HG03469 (cell line): ENCODE results near the gene MYLK3.
"Not testable (repeated sequence)": the region's sequence is repeated elsewhere in the genome, so short reads cannot be mapped to it uniquely, and the experiment has no call there.

ENCODE experiments used
- ATAC-seq: cut with Tn5 transposase; IDR thresholded peaks from one replicate; pipeline ENCODE4 v1.9.1; 2021; ENCODE audit warnings: mild to moderate bottlenecking, moderate library complexity, moderate number of reproducible peaks; ENCODE audit not compliant: unreplicated experiment

MYLK3 gene

DNA sequence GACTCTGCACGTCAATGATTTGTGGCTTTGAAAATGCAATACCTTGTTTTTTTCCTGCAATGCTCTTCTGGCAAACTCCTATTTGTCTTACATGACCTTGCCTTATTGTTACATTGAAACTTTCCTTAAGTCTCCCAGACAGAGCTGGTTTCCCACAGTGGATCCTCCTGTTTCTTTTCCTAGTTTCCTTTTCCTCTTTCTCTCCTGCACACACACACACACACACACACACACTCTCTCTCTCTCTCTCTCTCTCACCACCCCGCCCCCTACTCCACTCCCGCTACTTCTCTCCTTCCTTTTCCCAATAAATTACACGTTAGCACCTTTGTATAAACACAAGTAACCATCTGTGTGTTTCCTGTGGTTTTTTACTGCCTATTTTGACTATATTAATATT is 56.4 kb downstream of the MYLK3 start:
- ATAC-seq, result no peak

DNA sequence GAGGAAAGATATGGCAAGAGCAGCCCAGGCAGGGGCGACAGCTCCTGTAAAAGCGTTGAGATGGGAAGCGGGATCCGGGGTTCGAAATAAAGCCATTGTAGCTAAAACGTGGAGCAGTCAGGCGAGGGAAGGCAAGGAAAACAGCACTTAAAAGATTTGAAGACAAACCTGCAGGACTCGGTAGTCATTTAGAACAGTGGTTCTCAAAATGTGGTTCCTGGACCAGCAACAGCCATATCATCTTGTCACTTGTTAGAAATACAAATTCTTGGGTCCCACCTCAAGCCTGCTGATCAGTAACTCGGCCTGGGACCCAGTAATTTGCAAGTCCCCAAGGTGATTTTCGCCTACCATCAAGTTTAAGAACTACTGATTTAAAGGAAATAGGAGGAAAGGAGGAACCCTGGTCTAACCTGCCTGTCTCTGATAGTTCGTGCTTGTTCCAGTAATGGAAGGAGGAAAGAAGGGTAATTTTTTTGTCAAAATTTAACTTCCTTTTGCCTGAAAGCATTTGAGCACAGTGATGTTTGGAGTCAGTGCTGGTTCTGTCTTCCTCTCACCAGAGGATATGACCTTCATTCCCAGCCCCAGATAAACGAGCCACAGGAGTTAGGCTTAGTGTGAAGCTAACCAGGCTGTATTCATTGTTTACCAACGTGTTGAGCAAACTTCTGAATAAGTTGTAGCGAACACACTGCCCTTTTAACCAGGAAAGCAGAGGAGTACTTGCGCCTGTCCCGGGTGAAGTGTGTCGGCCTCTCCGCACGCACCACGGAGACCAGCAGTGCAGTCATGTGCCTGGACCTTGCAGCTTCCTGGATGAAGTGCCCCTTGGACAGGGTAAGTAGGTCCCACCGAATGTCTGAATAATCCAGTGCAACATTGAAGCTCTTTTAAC is 57.6 kb downstream of the MYLK3 start:
- no peak for ATAC-seq

DNA sequence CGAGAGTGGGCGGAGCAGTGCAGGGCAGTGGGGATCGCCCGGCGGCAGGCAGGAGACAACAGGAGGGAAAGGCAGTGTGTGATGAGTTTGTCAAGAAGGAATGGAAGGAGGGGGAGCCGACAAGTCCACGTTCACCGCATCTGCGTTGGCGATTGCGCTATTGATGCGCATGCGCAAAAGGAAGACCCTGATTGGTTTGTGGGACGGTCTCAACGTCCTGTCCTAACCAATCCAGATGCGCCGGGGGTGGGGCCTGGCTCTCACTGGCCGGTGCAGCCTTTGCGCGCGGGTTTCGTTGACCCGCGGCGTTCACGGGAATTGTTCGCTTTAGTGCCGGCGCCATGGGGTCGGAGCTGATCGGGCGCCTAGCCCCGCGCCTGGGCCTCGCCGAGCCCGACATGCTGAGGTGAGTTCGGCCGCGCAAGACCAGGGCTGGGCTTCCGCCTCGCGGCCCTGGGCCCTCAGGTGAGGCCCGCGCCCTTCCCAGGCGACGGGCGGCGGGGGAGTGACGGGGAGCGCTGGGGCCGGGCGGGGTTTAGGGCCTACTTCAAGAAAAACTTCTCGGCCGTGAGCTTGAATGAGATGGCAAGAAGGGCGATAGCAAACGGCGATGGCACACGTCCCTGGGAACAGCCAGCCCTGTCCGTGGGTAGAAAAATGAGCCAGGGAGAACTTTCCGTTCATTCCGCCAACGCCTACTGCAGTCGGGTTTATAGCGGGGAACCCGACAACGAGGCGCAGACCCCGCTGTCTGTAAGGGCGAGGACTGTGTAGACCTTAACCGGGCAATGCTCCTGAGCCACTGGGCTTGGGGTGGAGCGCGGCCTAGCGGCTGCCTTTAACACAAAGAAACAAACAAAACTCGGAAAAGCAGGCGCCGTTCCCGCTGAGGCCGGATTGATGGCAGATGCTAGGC is 58.5 kb downstream of the MYLK3 start, which contains the start of gene ORC6:
TSS of gene ORC6 (plus strand) at position 295 of the 916 bp plus-strand sequence. CDS start at position 342, 47 bp downstream.
- ATAC-seq, result peak; percentile 50

DNA sequence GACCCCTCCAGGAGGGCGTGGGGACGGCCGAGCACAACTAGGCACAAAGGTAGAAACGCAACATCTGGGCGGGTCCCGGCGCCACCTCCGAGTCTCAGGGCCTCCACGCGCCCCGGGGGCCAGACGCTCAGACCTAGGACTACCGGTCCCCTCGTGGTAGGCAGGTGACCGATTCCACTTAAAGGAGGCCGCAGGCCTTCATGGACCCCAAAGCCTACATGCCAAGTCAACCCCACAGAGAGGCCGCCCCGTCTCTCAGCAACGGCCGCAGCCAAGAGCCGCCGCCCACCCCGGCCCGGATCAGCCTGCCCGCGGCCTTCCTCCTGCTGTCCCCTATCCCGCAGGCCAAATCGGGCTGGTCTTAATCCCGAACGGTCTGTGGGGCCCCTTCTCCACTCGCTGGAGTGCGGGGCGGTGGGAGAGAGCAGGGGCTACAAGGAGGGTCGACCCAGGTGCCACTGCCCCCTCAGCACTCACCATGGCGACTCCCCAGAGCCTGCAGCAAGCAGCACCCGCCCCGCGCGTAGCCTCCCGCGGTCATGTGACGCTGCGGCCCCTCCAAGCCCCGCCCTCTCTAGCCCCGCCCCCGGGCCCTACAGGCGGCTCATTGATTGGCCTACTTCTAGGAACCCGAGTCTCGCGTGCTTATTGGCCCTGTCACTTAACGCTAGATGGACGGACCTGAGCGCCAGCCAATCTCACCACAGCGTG is 59.3 kb downstream of the MYLK3 start, which contains the start of gene VPS35:
TSS of gene VPS35 (minus strand) at position 525 of the 711 bp plus-strand sequence. CDS start at position 480, 45 bp downstream.
- peak; percentile 69 for ATAC-seq

GRCh38 chr16:46688101-46688653 is 60.0 kb downstream of the MYLK3 start:
- ATAC-seq, result no peak

DNA sequence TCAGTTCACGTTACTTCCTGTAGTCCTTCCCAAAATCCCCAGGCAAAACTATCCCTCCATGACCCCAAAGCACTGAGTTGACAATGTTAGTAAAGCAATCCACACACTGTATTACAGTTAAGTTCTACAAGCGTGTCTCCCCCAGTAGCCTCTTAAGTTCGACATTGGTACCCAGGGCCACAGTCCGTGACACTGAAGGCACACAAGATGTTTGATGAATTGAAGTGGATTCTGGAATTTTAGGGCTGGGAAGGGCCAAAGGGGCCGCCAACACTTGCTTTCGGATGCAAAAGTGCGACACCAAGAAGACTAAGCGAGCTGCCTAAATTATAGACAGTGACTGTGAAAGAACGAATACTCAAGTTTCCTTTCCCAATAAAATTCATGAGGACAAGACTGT is 60.7 kb downstream of the MYLK3 start:
- ATAC-seq, result no peak

DNA sequence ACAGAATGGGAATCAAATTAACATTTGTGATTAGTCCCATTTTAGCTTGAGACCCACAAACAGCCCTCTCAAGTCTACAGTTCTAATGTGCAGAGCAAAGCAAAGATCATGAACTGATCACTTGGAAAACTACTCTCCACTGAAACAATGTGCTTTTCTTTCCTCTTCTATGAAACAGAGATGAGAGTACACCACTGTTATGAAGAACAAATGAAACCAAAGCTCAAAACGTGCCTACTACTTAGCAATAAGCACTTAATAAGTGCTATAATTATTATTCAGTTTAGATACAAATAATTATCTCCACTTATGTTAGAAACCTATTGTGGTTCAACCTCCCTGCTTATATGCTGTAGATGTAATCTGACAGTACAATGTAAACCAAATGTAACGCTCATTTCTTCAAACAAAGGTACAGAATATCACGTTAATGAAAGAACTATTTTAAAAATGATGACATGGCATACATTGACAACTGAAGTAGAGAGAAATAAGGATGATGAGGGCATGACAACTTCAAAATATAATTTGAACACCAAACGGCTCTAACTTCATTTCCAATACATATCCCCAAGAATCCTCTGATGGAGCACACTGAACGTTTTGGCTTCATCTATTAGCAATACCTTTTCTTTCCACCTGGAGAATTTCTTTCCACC is 61.2 kb downstream of the MYLK3 start:
- no peak for ATAC-seq

GRCh38 chr16:46681867-46682266 is 66.3 kb downstream of the MYLK3 start:
- not testable (repeated sequence) for ATAC-seq

DNA sequence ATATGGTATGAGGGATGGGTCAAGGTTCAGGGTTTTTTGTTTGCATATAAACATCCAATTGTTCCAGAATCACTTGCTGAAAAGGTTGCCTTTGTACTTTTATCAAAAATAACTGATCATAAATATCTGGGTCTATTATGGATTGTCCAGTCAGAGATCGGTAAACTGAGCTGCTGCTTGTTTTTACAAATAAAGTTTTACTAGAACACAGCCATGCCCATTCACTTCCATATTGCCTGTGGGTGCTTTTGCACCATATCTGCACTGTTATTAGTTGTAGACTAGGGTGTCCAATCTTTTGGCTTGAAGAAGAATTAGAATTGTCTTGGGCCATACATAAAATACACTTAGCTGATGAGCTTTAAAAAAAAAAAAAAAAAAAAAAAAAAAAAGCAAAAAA is 70.2 kb downstream of the MYLK3 start:
- ATAC-seq, result not testable (repeated sequence)

DNA sequence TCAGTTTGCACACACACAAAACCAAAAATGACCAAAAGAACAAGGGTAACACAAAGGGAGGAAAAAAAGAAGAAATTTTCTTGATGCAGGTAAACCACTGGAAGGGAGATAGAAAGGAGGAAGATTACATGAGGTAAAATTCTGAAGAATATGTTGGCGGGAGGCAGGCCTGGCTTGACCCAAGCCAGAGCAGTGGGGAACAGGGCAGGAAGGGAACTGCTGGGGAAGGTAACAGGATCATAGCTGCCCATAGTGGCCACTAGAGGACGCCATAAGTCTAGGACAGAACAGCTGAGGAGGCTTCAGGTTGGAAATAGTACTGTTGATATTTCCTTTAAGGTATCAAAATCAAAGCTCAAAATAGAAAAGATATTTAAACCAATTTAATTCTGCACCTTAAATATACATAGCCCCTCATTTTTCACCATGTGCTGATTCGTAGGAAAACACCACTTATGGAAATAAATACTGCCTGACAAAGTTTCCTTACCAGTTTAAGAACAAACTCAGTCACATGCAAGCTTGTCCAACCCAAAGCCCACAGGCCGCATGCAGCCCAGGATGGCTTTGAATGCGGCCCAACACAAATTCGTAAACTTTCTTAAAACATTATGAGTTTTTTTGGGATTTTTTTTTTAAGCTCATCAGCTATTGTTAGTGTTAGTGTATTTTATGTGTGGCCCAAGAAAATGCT is 74.7 kb downstream of the MYLK3 start:
- no peak for ATAC-seq

DNA sequence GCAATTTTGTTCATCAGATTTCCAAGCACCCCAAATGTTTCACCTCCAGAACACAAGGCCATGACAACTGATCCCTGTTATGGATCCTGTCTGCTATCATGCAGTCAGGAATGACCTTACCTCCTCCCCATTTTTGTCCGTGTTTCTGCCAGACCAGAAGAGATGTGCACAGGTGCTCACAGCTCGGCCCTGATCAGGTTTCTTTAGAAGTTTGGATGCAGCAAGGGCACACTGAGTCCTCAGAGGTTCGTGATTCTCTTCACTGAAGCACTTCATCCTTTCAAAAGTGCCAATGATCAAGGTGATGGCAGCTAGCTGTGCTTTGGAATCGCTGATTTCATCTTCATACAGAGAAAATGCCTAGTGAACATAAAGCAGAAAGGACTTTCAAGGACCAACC is 86.0 kb downstream of the MYLK3 start:
- ATAC-seq, result no peak

- ATAC-seq, result peak; percentile 89
These were observed 89.2 kb downstream of the MYLK3 start for GRCh38 chr16:46658925-46659324.
